Right forelimb (tissue), 1 donor: Measurements from ENCODE around the gene MCM3AP.
"Not testable (repeated sequence)": the region's sequence is repeated elsewhere in the genome, so short reads cannot be mapped to it uniquely, and the experiment has no call there.

Experiments
- DNase-seq: peaks from one replicate; pipeline ENCODE4 v3.0.0-alpha.2; 2018

MCM3AP gene

GRCh38 chr21:46200877-46201803 is 84.3 kb downstream of the MCM3AP start:
- not testable (repeated sequence) for DNase-seq

GRCh38 chr21:46199436-46200373 is 85.7 kb downstream of the MCM3AP start:
- no peak for DNase-seq

- no peak for DNase-seq
Observed at GRCh38 chr21:46196733-46197132, 88.7 kb downstream of the MCM3AP start.

GRCh38 chr21:46195595-46196195 is 89.7 kb downstream of the MCM3AP start:
- DNase-seq = peak; percentile 20

GRCh38 chr21:46194374-46195334 is 90.8 kb downstream of the MCM3AP start:
- DNase-seq = no peak

- no peak for DNase-seq
Observed at GRCh38 chr21:46193829-46194373, 91.5 kb downstream of the MCM3AP start.

- peak; percentile 37 for DNase-seq
Observed at GRCh38 chr21:46191686-46192575, 93.5 kb downstream of the MCM3AP start.

GRCh38 chr21:46191257-46191685 is 94.1 kb downstream of the MCM3AP start:
- peak; percentile 37 for DNase-seq

- DNase-seq = peak; percentile 35
Observed at GRCh38 chr21:46190491-46191131, 94.8 kb downstream of the MCM3AP start.

GRCh38 chr21:46189959-46190490 is 95.4 kb downstream of the MCM3AP start:
- peak; percentile 24 for DNase-seq

GRCh38 chr21:46189213-46189958 is 96.0 kb downstream of the MCM3AP start:
- DNase-seq = peak; percentile 34

GRCh38 chr21:46188226-46189212 is 96.9 kb downstream of the MCM3AP start:
- DNase-seq = peak; percentile 40

GRCh38 chr21:46187814-46188213 is 97.6 kb downstream of the MCM3AP start:
- DNase-seq = no peak

- DNase-seq = no peak
Observed at GRCh38 chr21:46187261-46187660, 98.2 kb downstream of the MCM3AP start.

GRCh38 chr21:46185716-46186115 is 99.7 kb downstream of the MCM3AP start:
- DNase-seq = peak; percentile 31
